Measurements from ENCODE around the gene MATCAP1. TPM values are rescaled to one million over a fixed set of nuclear protein-coding genes. Genes with fewer than 3 reads are reported as not detected.
A peak's percentile ranks its signal among the peaks of the same experiment; 100 is the strongest.

Gene MATCAP1
- polyA plus RNA-seq, 3 donors from 2014 or later, result 1.00 TPM; not detected in 2

GRCh38 chr16:67149276-67150046, 34.3 kb downstream of the MATCAP1 start:
- H3K27me3 Mint-ChIP-seq (ENCODE audit: low read depth in 3 of 3), result peaks cover 1 to 12% (median 7%) of the 10 kb centered on the region in 3 donors
- no peak overlapping the region for H3K27ac Mint-ChIP-seq
- no peaks in the 10 kb centered on the region for H3K9me3 Mint-ChIP-seq
- H3K36me3 Mint-ChIP-seq, result peaks cover 16 to 29% (median 18%) of the 10 kb centered on the region in 3 donors
- H3K4me1 Mint-ChIP-seq, result peaks cover 0 to 7% of the 10 kb centered on the region in 2 donors
- DNase-seq, result no peak
- peak overlapping the region in 1 of 5 donors; percentile 18 for H3K4me3 Mint-ChIP-seq

- Mint-ChIP-seq H3K4me3 (no peak overlapping the region), H3K27ac (no peak overlapping the region), H3K36me3 (peaks cover 16 to 34% (median 21%) of the 10 kb centered on the region in 3 donors), H3K4me1 (peaks cover 0 to 7% of the 10 kb centered on the region in 2 donors), H3K9me3 (no peaks in the 10 kb centered on the region), H3K27me3 (ENCODE audit: low read depth in 3 of 3) (peaks cover 1 to 12% (median 9%) of the 10 kb centered on the region in 3 donors)
- no peak for DNase-seq
Measured at GRCh38 chr16:67148656-67149275, 35.0 kb downstream of the MATCAP1 start.

GRCh38 chr16:67148221-67148620, 35.5 kb downstream of the MATCAP1 start:
- Mint-ChIP-seq H3K27me3 (ENCODE audit: low read depth in 3 of 3) (peaks cover 1 to 12% (median 9%) of the 10 kb centered on the region in 3 donors), H3K27ac (peak overlapping the region in 1 of 6 donors; percentile 23), H3K36me3 (peaks cover 20 to 38% (median 21%) of the 10 kb centered on the region in 3 donors), H3K9me3 (no peaks in the 10 kb centered on the region), H3K4me1 (peaks cover 0 to 7% of the 10 kb centered on the region in 2 donors), H3K4me3 (no peak overlapping the region)
- no peak for DNase-seq

- Mint-ChIP-seq H3K4me3 (no peak overlapping the region), H3K4me1 (peaks cover 0 to 6% of the 10 kb centered on the region in 2 donors), H3K27me3 (ENCODE audit: low read depth in 3 of 3) (peaks cover 1 to 12% (median 9%) of the 10 kb centered on the region in 3 donors), H3K9me3 (no peaks in the 10 kb centered on the region), H3K27ac (peak overlapping the region in 1 of 6 donors; percentile 17), H3K36me3 (peaks cover 20 to 38% (median 21%) of the 10 kb centered on the region in 3 donors)
- DNase-seq, result no peak
Measured at GRCh38 chr16:67147437-67148140, 36.2 kb downstream of the MATCAP1 start.

GRCh38 chr16:67146523-67147357, 37.0 kb downstream of the MATCAP1 start:
- H3K9me3 Mint-ChIP-seq, result no peaks in the 10 kb centered on the region
- H3K36me3 Mint-ChIP-seq, result peaks cover 20 to 43% (median 21%) of the 10 kb centered on the region in 3 donors
- H3K27ac Mint-ChIP-seq, result no peak overlapping the region
- DNase-seq, result no peak
- H3K4me3 Mint-ChIP-seq, result no peak overlapping the region
- H3K4me1 Mint-ChIP-seq, result peaks cover 0 to 5% of the 10 kb centered on the region in 2 donors
- H3K27me3 Mint-ChIP-seq (ENCODE audit: low read depth in 3 of 3), result peaks cover 1 to 12% (median 7%) of the 10 kb centered on the region in 3 donors

- Mint-ChIP-seq H3K36me3 (peaks cover 24 to 48% (median 25%) of the 10 kb centered on the region in 3 donors), H3K4me1 (peaks cover 0 to 2% of the 10 kb centered on the region in 2 donors), H3K27ac (no peak overlapping the region), H3K27me3 (ENCODE audit: low read depth in 3 of 3) (peaks cover 1 to 10% (median 6%) of the 10 kb centered on the region in 3 donors), H3K9me3 (no peaks in the 10 kb centered on the region), H3K4me3 (no peak overlapping the region)
- DNase-seq, result no peak
Measured at GRCh38 chr16:67145746-67146145, 38.0 kb downstream of the MATCAP1 start.

- no peak for DNase-seq
- Mint-ChIP-seq H3K9me3 (no peaks in the 10 kb centered on the region), H3K36me3 (peaks cover 24 to 56% (median 33%) of the 10 kb centered on the region in 3 donors), H3K4me3 (no peak overlapping the region), H3K4me1 (peaks cover 0 to 2% of the 10 kb centered on the region in 2 donors), H3K27ac (no peak overlapping the region), H3K27me3 (ENCODE audit: low read depth in 3 of 3) (peaks cover 1 to 10% (median 6%) of the 10 kb centered on the region in 3 donors)
Measured at GRCh38 chr16:67144943-67145342, 38.8 kb downstream of the MATCAP1 start.

GRCh38 chr16:67142342-67142741, 41.4 kb downstream of the MATCAP1 start:
- H3K36me3 Mint-ChIP-seq, result peaks cover 15 to 55% (median 26%) of the 10 kb centered on the region in 3 donors
- H3K9me3 Mint-ChIP-seq, result no peaks in the 10 kb centered on the region
- DNase-seq, result no peak
- no peaks in the 10 kb centered on the region for H3K4me1 Mint-ChIP-seq
- H3K27me3 Mint-ChIP-seq (ENCODE audit: low read depth in 3 of 3), result peaks cover 0 to 2% (median 0%) of the 10 kb centered on the region in 3 donors
- H3K4me3 Mint-ChIP-seq, result no peak overlapping the region
- H3K27ac Mint-ChIP-seq, result no peak overlapping the region

- no peak overlapping the region for H3K27ac Mint-ChIP-seq
- peaks cover 15 to 48% (median 22%) of the 10 kb centered on the region in 3 donors for H3K36me3 Mint-ChIP-seq
- H3K4me3 Mint-ChIP-seq, result no peak overlapping the region
- DNase-seq, result no peak
- H3K9me3 Mint-ChIP-seq, result no peaks in the 10 kb centered on the region
- peaks cover 0 to 2% (median 0%) of the 10 kb centered on the region in 3 donors for H3K27me3 Mint-ChIP-seq (ENCODE audit: low read depth in 3 of 3)
- H3K4me1 Mint-ChIP-seq, result no peaks in the 10 kb centered on the region
Measured at GRCh38 chr16:67141391-67141790, 42.4 kb downstream of the MATCAP1 start.

GRCh38 chr16:67137605-67138004, 46.2 kb downstream of the MATCAP1 start:
- Mint-ChIP-seq H3K27me3 (ENCODE audit: low read depth in 3 of 3) (no peaks in the 10 kb centered on the region), H3K4me3 (no peak overlapping the region), H3K4me1 (no peaks in the 10 kb centered on the region), H3K9me3 (no peaks in the 10 kb centered on the region), H3K27ac (no peak overlapping the region), H3K36me3 (peaks cover 12 to 46% (median 27%) of the 10 kb centered on the region in 3 donors)
- no peak for DNase-seq

GRCh38 chr16:67129422-67129821, 54.3 kb downstream of the MATCAP1 start:
- peaks cover 0 to 1% (median 0%) of the 10 kb centered on the region in 3 donors for H3K27me3 Mint-ChIP-seq (ENCODE audit: low read depth in 3 of 3)
- H3K9me3 Mint-ChIP-seq, result no peaks in the 10 kb centered on the region
- no peak overlapping the region for H3K4me3 Mint-ChIP-seq
- no peak for DNase-seq
- H3K27ac Mint-ChIP-seq, result no peak overlapping the region
- no peaks in the 10 kb centered on the region for H3K4me1 Mint-ChIP-seq
- peaks cover 7 to 36% (median 8%) of the 10 kb centered on the region in 3 donors for H3K36me3 Mint-ChIP-seq

GRCh38 chr16:67128887-67129286, 54.9 kb downstream of the MATCAP1 start:
- Mint-ChIP-seq H3K9me3 (no peaks in the 10 kb centered on the region), H3K4me3 (no peak overlapping the region), H3K36me3 (peaks cover 8 to 33% (median 11%) of the 10 kb centered on the region in 3 donors), H3K27me3 (ENCODE audit: low read depth in 3 of 3) (peaks cover 0 to 1% (median 0%) of the 10 kb centered on the region in 3 donors), H3K4me1 (no peaks in the 10 kb centered on the region), H3K27ac (peak overlapping the region in 1 of 6 donors; percentile 45)
- DNase-seq, result no peak

GRCh38 chr16:67128417-67128816, 55.3 kb downstream of the MATCAP1 start:
- Mint-ChIP-seq H3K9me3 (no peaks in the 10 kb centered on the region), H3K4me3 (no peak overlapping the region), H3K27ac (peak overlapping the region in 1 of 6 donors; percentile 45), H3K36me3 (peaks cover 12 to 37% (median 16%) of the 10 kb centered on the region in 3 donors), H3K27me3 (ENCODE audit: low read depth in 3 of 3) (peaks cover 0 to 1% (median 0%) of the 10 kb centered on the region in 3 donors), H3K4me1 (no peaks in the 10 kb centered on the region)
- no peak for DNase-seq

Measured in immature natural killer cell (primary cell).